ENCODE results near the gene USP9X.

The USP9X gene

DNA sequence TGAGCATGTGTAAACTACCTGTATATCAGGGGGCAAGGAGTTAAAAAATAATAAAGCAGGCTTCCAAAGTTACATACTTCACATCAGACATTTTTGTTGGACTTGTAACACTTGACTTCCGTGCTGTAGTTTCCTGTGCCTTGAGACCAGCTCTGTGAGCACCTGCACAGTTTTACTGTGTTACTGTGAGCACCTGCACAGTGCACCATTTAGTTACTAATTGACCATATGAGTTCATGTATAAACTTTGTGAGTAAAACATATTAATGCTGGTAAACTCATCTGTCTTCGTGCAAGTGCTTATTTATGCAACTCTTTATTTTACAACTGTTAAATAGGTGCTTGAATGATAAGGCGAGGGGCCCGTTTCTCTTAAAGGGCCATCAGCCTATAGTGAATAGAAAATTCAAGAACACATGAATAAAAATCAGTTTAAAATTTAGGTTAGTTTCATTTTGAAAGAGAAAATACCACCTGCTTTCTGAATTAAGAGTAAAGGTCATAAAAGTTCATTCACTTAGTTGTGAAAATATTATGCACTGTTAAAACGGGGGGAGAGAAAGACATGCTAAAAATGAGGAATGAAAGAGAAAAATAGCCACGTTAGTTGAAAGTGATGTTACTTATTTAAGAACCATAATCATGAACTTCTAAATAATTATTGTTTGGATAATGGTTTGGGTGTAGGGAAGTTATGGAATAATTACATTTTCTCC, 42.4 kb downstream of the USP9X start:
- DNase-seq (ENCODE audit: insufficient read length, low spot score) = no peak
- TF ChIP-seq, protein P1, sequence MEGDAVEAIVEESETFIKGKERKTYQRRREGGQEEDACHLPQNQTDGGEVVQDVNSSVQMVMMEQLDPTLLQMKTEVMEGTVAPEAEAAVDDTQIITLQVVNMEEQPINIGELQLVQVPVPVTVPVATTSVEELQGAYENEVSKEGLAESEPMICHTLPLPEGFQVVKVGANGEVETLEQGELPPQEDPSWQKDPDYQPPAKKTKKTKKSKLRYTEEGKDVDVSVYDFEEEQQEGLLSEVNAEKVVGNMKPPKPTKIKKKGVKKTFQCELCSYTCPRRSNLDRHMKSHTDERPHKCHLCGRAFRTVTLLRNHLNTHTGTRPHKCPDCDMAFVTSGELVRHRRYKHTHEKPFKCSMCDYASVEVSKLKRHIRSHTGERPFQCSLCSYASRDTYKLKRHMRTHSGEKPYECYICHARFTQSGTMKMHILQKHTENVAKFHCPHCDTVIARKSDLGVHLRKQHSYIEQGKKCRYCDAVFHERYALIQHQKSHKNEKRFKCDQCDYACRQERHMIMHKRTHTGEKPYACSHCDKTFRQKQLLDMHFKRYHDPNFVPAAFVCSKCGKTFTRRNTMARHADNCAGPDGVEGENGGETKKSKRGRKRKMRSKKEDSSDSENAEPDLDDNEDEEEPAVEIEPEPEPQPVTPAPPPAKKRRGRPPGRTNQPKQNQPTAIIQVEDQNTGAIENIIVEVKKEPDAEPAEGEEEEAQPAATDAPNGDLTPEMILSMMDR (IDR thresholded peaks at IDR 0.05; ENCODE audit: insufficient read depth, missing control alignments) = no peak
- FAIRE-seq = no peak

DNA sequence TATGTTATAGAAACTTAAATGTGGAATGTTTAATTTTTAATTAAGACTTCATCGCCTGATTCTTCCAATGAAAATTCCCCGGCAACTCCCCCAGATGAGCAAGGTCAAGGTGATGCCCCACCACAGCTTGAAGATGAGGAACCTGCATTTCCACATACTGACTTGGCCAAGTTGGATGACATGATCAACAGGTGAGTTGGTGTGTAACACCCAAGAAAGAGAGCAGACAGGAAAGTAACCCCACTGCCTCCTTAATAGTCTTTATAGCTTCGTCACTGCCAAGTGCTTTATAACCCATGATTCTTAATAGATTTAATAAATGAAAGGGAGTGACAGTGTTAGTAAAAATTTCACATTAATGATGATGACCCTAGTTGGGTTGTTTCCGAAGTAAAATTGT, 43.7 kb downstream of the USP9X start:
- TF ChIP-seq, protein P1 (IDR thresholded peaks at IDR 0.05; ENCODE audit: insufficient read depth, missing control alignments) = no peak
- no peak for FAIRE-seq
- no peak for DNase-seq (ENCODE audit: insufficient read length, low spot score)

DNA sequence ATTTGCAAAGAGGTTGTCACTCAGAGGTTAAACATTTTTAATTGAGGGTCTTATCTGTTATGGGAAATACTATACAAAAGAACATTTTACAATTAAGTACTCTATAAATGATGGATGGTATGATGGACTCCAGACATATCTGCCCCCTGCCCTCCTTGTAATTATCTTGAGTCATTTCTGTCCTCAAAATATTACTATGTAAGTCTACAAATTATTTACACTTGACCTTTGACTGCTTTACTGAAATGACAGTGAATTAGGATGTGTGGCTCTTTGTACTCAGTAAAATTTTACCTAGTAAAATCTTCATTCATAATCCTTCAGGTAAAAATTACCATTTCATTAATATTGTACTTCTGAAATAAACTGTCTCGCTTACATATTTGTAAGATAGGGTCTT, 46.5 kb downstream of the USP9X start:
- FAIRE-seq (no peak), DNase-seq (ENCODE audit: insufficient read length, low spot score) (no peak)
- TF ChIP-seq, protein P1 (IDR thresholded peaks at IDR 0.05; ENCODE audit: insufficient read depth, missing control alignments) = no peak

DNA sequence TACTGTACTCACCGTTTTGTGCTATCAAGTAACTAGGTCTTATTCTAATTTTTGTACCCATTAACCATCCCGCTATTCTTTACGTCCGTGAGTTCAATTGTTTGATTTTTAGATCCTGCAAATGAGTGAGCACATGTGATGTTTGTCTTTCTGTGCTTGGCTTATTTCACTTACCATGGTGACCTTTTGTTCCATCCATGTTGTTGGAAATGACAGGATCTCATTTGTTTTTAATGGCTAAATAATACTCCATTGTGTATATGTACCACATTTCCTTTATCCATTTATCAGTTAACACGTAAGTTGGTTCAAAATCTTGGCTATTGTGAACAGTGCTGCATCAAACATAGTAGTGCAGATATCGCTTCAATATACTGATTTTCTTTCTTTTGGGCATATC, 48.3 kb downstream of the USP9X start:
- DNase-seq (ENCODE audit: insufficient read length, low spot score) (no peak), FAIRE-seq (no peak)

DNA sequence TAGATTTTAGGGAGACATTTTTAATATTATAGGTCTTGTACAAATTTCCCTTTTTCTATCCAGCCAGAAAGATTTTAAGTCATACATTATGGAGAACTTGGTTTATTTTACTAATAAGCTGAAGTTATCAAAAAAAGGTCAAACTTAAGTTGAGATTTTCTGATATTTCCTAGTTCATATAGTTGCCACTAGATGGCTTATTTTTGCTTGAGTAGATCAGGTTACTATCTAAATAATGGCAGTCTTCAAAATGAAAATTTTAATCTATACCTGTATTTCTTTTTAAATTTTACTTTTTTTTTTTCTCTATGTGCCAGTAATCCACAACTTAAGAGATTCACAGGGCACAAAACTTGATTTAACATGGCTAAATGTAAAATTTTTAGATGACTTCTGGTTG, 52.3 kb downstream of the USP9X start:
- FAIRE-seq (no peak), DNase-seq (ENCODE audit: insufficient read length, low spot score) (no peak)
- TF ChIP-seq, protein P1 (IDR thresholded peaks at IDR 0.05; ENCODE audit: insufficient read depth, missing control alignments) = peak; percentile 13

More for the DNA sequence above, 48.3 kb downstream of the USP9X start:
- TF ChIP-seq, protein P1 (IDR thresholded peaks at IDR 0.05; ENCODE audit: insufficient read depth, missing control alignments) = no peak

DNA sequence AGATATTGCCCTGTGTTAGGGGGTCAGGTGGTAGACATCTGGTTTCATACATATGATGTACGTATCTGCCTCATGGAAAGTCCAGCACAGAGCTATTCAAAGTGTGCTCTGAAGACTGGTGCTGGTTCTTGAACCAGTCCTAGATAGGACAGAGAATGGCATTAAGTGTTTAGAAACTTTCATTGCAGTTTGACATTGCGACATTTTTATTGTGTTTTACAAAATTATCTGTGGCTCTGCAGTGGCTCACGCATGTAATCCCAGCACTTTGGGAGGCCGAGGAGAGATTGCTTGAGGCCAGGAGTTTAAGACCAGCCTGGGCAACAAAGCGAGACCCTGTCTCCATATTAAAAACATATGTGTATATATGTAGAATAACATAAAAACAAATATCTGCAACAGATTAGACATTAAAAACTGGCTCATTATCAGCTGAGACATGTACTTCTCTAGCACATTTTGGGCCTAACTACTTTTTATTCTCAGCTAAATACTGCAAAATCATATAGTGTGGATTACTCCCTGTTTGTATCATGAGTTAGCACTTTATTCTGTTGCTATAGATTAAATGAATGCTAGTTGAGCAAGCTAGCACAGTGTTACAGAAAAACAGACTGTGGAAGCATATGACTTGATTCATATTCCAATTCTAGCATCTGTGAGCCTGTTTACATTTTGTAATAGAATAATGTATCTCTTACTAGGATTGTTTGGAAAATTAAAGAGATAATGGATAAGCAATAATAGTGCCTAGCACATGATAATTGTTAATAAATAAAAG, 57.1 kb downstream of the USP9X start:
- TF ChIP-seq, protein P1 (IDR thresholded peaks at IDR 0.05; ENCODE audit: insufficient read depth, missing control alignments) = no peak
- DNase-seq (ENCODE audit: insufficient read length, low spot score) (no peak), FAIRE-seq (peak; percentile 56)

DNA sequence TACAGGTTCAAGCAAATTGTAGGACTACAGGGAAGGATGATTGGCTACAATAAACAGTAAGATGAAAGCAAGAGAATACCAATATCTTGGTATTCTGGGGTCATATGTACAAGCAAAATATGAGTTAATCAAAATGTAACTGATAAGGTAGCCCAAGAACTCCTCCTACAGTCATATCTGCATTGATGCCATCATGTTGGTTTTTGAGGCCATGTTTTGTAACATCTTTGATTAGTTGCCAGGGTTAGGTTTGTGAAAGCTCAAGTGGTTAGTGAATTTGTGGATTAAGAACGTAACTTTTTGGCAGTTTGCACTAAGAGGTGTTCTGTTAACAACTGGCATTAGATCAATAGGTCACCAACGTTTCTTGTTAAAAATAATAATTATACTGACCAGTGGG, 59.6 kb downstream of the USP9X start:
- TF ChIP-seq, protein P1 (IDR thresholded peaks at IDR 0.05; ENCODE audit: insufficient read depth, missing control alignments) = no peak
- DNase-seq (ENCODE audit: insufficient read length, low spot score) (no peak), FAIRE-seq (no peak)
